GM12872 (cell line): ENCODE measurements around the gene BECN2.

Source experiments
- CTCF ChIP-seq: IDR thresholded peaks from 3 replicates; pipeline ENCODE4 v1.5.1; 2011; ENCODE audit warnings: low read depth, mild to moderate bottlenecking, low read length, moderate library complexity; ENCODE audit not compliant: insufficient read depth

Gene BECN2

GRCh38 chr1:241932845-241933244 lies 24.7 kb upstream of the BECN2 start:
- no peak for TF ChIP-seq CTCF

DNA sequence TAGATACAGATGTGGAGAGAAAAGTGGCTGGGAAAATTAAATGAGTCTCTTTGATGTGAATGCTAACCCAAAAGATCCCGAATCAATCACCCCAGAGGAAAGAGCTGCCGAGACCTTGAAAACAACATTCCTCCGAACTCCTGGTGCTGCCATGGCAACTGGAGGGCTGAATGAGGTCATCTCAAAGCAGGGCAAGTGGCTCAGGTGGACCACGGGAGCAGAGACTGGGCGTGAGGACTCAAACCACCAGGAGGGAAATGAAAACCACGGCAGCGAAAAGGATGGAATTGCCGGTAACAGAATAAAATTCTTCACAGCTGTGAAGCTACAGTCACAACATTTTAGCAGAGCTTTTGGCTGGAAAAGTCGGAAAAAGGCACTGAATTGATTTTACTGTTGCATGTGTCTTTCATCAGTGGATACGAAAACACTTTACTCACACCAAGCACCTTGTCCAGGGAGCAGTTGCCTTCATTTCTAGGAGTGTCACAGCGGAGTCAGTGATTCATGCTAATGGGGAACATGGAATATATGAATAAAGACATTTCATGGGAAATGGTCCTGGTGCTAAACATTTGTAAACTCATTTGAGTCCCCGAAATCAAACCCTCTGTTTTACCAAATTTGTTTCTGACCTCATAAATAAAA lies 23.2 kb upstream of the BECN2 start:
- no peak for TF ChIP-seq CTCF

DNA sequence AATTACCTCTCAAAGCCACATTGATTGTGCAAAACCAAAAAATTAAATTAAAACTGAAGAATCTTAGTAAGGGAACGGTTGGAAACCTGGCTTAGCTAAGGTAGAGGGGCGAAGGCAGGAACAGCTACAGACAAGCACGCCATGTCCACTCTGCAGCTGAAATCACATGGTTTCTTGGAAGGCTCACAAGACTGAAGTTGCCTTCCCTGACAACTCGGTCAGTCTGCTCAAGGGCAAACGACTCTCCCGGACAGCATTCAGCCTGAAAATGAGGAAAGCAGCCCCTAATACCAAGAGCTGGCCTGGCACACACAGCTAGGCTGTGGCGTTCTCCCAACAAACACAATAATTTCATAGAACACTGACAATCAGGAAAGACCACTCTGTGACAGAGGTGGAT lies 22.7 kb upstream of the BECN2 start:
- no peak for TF ChIP-seq CTCF

GRCh38 chr1:241939798-241940197 lies 17.8 kb upstream of the BECN2 start:
- TF ChIP-seq CTCF: no peak

GRCh38 chr1:241942738-241943137 lies 14.8 kb upstream of the BECN2 start:
- no peak for TF ChIP-seq CTCF

DNA sequence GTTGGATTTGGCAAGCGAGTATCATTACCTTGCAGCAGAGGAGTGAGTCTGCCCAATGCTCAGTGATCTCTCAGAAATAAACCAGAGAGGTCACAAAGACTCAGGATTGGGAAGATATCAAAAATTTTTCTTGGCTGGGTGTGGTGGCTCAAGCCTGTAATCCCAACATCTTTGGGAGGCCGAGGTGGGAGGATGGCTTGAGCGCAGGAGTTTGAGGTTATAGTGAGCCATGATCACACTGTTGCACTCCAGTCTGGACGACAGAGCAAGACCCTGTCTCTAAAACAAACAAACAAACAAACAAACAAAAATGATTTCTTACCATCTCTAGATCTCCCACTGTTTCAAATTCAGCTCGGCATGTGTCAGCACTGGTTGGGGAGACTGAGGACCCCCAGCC lies 13.3 kb upstream of the BECN2 start:
- TF ChIP-seq CTCF: no peak

DNA sequence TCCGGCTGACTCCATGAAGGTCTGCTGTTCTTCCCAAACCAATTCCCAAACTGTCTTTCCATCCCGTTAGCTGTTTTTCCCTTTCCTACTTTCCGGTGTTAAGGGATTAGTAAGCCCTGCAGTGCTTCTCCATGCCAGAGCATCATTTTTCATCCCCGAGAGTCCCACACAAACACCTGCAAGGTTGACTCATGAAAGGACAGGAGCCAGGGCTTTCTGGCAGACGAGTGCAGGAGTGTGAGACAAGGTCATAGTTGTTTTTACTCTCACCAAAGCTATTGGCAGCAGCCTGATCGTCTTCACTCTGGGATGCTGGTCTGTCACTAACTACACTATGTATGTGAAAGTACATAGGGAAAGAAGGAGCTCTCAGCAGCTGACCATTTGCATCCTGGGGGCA lies 10.2 kb upstream of the BECN2 start:
- TF ChIP-seq CTCF: no peak
